GM23248 (cell line): ENCODE results near the gene ATP8A2.

Source experiments
- EZH2 ChIP-seq: fragments of 200-600 bp; sonication (generic); IDR thresholded peaks from 2 replicates; pipeline ENCODE4 v1.6.1; 2018; ENCODE audit warnings: antibody characterized with exemption, mild to moderate bottlenecking; ENCODE audit not compliant: insufficient read depth, poor library complexity, severe bottlenecking
- EZH2phosphoT487 ChIP-seq: fragments of 200-600 bp; sonication (generic); IDR thresholded peaks from 2 replicates; pipeline ENCODE4 v1.6.1; 2018; ENCODE audit warnings: antibody characterized with exemption, moderate library complexity, mild to moderate bottlenecking, low read depth; ENCODE audit not compliant: insufficient read depth

DNA sequence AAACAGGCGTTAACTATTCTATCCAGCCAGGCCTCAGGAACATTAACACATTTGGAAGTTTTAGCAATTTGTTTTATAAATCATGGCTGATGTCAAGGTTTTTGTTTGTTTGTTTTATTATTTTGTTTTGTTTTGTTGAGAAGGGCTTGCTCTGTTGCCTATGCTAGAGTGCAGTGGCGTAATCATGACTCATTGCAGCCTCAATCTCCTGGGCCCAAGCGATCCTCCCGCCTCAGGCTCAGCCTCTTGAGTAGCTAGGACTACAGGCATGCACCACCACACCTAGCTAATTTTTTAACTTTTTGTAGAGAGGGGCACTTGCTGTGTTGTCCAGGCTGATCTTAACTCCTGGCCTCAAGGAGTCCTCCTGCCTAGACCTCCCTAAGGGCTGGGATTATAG lies 42.1 kb upstream of the ATP8A2 start:
- no peak for TF ChIP-seq EZH2
- TF ChIP-seq EZH2phosphoT487: no peak
